Psoas muscle (tissue), 8 donors: ENCODE data around the gene ZIM2. TPM values are rescaled to one million over a fixed set of nuclear protein-coding genes. Genes with fewer than 3 reads are reported as not detected.

Experiments used
- ATAC-seq, 4 donors: fragments of 200-7000 bp; cut with Tn5 transposase; one replicate each; pipeline ENCODE4 v1.9.1; 2020; ENCODE audit warnings: moderate library complexity in 3 of 4, mild to moderate bottlenecking in 2 of 4
- DNase-seq, 2 donors: peaks; one replicate each; pipeline ENCODE4 v3.0.0-alpha.2; 2020
- H3K27ac ChIP-seq: fragments of 200-600 bp; one replicate; pipeline ENCODE4 v1.8.0; 2022
- H3K27me3 ChIP-seq, 3 donors: fragments of 200-600 bp in 1 of 3; one replicate each; pipeline versions ENCODE4 v1.6.1 to v1.8.0; 2013 to 2022; ENCODE audit warnings: low read length in 2 of 3, mild to moderate bottlenecking in 2 of 3, moderate library complexity in 1 of 3; ENCODE audit not compliant: insufficient read depth in 3 of 3
- H3K36me3 ChIP-seq, 2 donors: fragments of 200-600 bp in 1 of 2; one replicate each; pipeline versions ENCODE4 v1.6.1 to v1.8.0; 2013 to 2022; ENCODE audit warnings: low read depth in 1 of 2, mild to moderate bottlenecking in 1 of 2, moderate library complexity in 1 of 2; ENCODE audit not compliant: insufficient read depth in 1 of 2
- H3K4me1 ChIP-seq: fragments of 200-600 bp; one replicate; pipeline ENCODE4 v1.8.0; 2022
- H3K4me3 ChIP-seq: fragments of 200-600 bp; one replicate; pipeline ENCODE4 v1.8.0; 2022; ENCODE audit warnings: mild to moderate bottlenecking
- H3K9me3 ChIP-seq: fragments of 200-600 bp; one replicate; pipeline ENCODE4 v1.8.0; 2022
- CTCF ChIP-seq: fragments of 200-600 bp; IDR thresholded peaks from one replicate; pipeline ENCODE4 v1.8.0; 2022; ENCODE audit warnings: antibody characterized with exemption
- WGBS, 3 donors: extraction: QIAGEN DNeasy Blood & Tissue Kit; methylation state at CpG; one replicate each; pipeline versions ENCODE4 v1.1.6 to v1.1.7; 2013; 5-methylcytosine and 5-hydroxymethylcytosine counted together
- intact Hi-C, 2 donors: fragments of 100-400 bp; cut with DNase I; formaldehyde crosslinking; loops; one replicate each; pipeline versions ENCODE4 v1.11.0 to v1.14.2; 2022
- long read RNA-seq, 2 donors: library from polyadenylated mRNA; unstranded; transcript quantifications; one replicate each; pipeline ENCODE4 v2.0.0, GENCODE V29; 2021
- polyA plus RNA-seq, 3 donors: library from polyadenylated mRNA; stranded (reverse); fragments of 200-250 nt; gene quantifications; one replicate each; pipeline ENCODE4 v1.2.3, GENCODE V29; 2013
- total RNA-seq, 4 donors: library from RNA; stranded (reverse); fragmentation: NEBNext Ultra II Directional in 2 of 4; extraction: Animal tissue kit (Norgen Biotek cat#: 25700) in 2 of 4; gene quantifications; one replicate each; pipeline versions ENCODE4 v1.2.1 to v1.2.4, GENCODE V29; 2021 to 2023
- donor health status: healthy with polysubstance abuse.
- donor health status: DM: no; HTN: no; CAD: no; lungs with moderate emphysema.
- donor health status: Bipolar disorder and iron deficiency.
- donor health status: healthy.
- donor health status: DM: yes; HTN: yes; CAD: no.
- donor health status: DM: no; HTN: no; CAD: no.
- donor health status: DM: no; HTN: no; CAD: no.
- donor health status: DM: yes; HTN: yes; CAD: no.

The ZIM2 gene
- total RNA-seq = not detected
- under 1 TPM in 1 of 3 donors, not detected in 2; 0.03 TPM for polyA plus RNA-seq
- long read RNA-seq, donor 1 = 0 reads
- long read RNA-seq, donor 2, partial matches to known transcripts = 0 of 1 reads
- long read RNA-seq, donor 2, other reads (novel, unspliced or antisense) = 1 of 1 reads

- no peak for ATAC-seq
These were observed at the start of gene ZIM2, which contains the start of gene PEG3 for GRCh38 chr19:56840451-56841192. TSS of gene ZIM2 (minus strand) at chr19:56840726. CDS start at chr19:56824277, 16,449 bp downstream. TSS of gene PEG3 (minus strand) at chr19:56840726. CDS start at chr19:56824655, 16,071 bp downstream.

GRCh38 chr19:56885173-56885985, 44.9 kb upstream of the ZIM2 start:
- ATAC-seq (no peak), DNase-seq (no peak)
- WGBS, 3 donors = 40 to 45% (median 45%) methylated on average over 14 of the region's 14 CpGs
- H3K36me3 ChIP-seq = no peaks in the 10 kb centered on the region
- H3K4me1 ChIP-seq = no peaks in the 10 kb centered on the region
- TF ChIP-seq CTCF = no peak
- H3K27ac ChIP-seq = no peak overlapping the region
- H3K4me3 ChIP-seq = no peak overlapping the region
- intact Hi-C loops = no loop called here
- H3K9me3 ChIP-seq = peaks cover 3% of the 10 kb centered on the region
- no peaks in the 10 kb centered on the region for H3K27me3 ChIP-seq

More at GRCh38 chr19:56840451-56841192, at the start of gene ZIM2, which contains the start of gene PEG3:
- no peaks in the 10 kb centered on the region for H3K9me3 ChIP-seq
- H3K4me3 ChIP-seq = peak within 1 kb of the TSS; percentile 61
- intact Hi-C loops = no loop called here
- 48 to 51% (median 50%) methylated on average over 43 to 49 of the region's 49 CpGs for WGBS, 3 donors
- H3K27me3 ChIP-seq = no peaks in the 10 kb centered on the region
- DNase-seq = peak; percentile 64 to 73
- no peaks in the 10 kb centered on the region for H3K36me3 ChIP-seq
- H3K4me1 ChIP-seq = no peaks in the 10 kb centered on the region
- peak within 1 kb of the TSS; percentile 69 for H3K27ac ChIP-seq
- no peak for TF ChIP-seq CTCF

GRCh38 chr19:56884441-56884840, 43.9 kb upstream of the ZIM2 start:
- no peak for ATAC-seq
- Histone ChIP-seq H3K36me3 (no peaks in the 10 kb centered on the region), H3K4me1 (no peaks in the 10 kb centered on the region), H3K4me3 (no peak overlapping the region), H3K9me3 (peaks cover 3% of the 10 kb centered on the region), H3K27ac (no peak overlapping the region), H3K27me3 (no peaks in the 10 kb centered on the region)
- 25 to 45% (median 34%) methylated on average over 5 of the region's 5 CpGs for WGBS, 3 donors
- no peak for TF ChIP-seq CTCF
- no peak for DNase-seq
- intact Hi-C loops = no loop called here

- 77 to 88% (median 83%) methylated on average over 5 of the region's 5 CpGs for WGBS, 3 donors
These were observed 40.2 kb upstream of the ZIM2 start for GRCh38 chr19:56880592-56881190.

More at GRCh38 chr19:56880592-56881190, 40.2 kb upstream of the ZIM2 start:
- Histone ChIP-seq H3K27ac (no peak overlapping the region), H3K36me3 (no peaks in the 10 kb centered on the region), H3K9me3 (peaks cover 6% of the 10 kb centered on the region), H3K27me3 (no peaks in the 10 kb centered on the region), H3K4me3 (no peak overlapping the region), H3K4me1 (no peaks in the 10 kb centered on the region)
- no peak for TF ChIP-seq CTCF
- DNase-seq = no peak
- intact Hi-C loops = no loop called here
- no peak for ATAC-seq
